ENCODE data around the gene EME2.

The EME2 gene

GRCh38 chr16:1820946-1821290, 48.3 kb downstream of the EME2 start:
- no peak for DNase-seq

- no peak for DNase-seq
Measured at GRCh38 chr16:1821861-1822611, 49.4 kb downstream of the EME2 start.

- no peak for DNase-seq
Measured at GRCh38 chr16:1822801-1823200, 50.2 kb downstream of the EME2 start.

GRCh38 chr16:1823821-1824220, 51.2 kb downstream of the EME2 start:
- no peak for DNase-seq

GRCh38 chr16:1825381-1825863, 52.8 kb downstream of the EME2 start:
- no peak for DNase-seq

Measured in CD4-positive, alpha-beta T cell treated with Interleukin-6 for 4 hours (primary cell).